WERI-Rb-1 (cell line): Measurements from ENCODE around the gene TIMM23.
"Not testable (repeated sequence)": the region's sequence is repeated elsewhere in the genome, so short reads cannot be mapped to it uniquely, and the experiment has no call there.

ENCODE experiments used
- DNase-seq: peaks from one replicate; pipeline ENCODE4 v3.0.0-alpha.2; 2020
- H3K27ac ChIP-seq: fragments of 250-450 bp; sonication (Bioruptor Pico); 2 replicates; pipeline ENCODE4 v1.5.1; 2020; ENCODE audit warnings: mild to moderate bottlenecking, moderate library complexity
- H3K27me3 ChIP-seq: fragments of 250-450 bp; sonication (Bioruptor Pico); 2 replicates; pipeline ENCODE4 v1.5.1; 2021; ENCODE audit warnings: mild to moderate bottlenecking, low read depth, moderate library complexity; ENCODE audit not compliant: insufficient read depth, severe bottlenecking
- H3K36me3 ChIP-seq: fragments of 250-450 bp; sonication (Bioruptor Pico); 2 replicates; pipeline ENCODE4 v1.5.1; 2020; ENCODE audit warnings: mild to moderate bottlenecking, moderate library complexity
- H3K4me3 ChIP-seq: 2 replicates; pipeline ENCODE4 v1.5.1; 2011; ENCODE audit warnings: low read depth, mild to moderate bottlenecking, control low read depth, low read length
- H3K9me3 ChIP-seq: fragments of 250-450 bp; sonication (Bioruptor Pico); 2 replicates; pipeline ENCODE4 v1.5.1; 2021; ENCODE audit warnings: mild to moderate bottlenecking, moderate library complexity; ENCODE audit not compliant: severe bottlenecking
- TF ChIP-seq, protein P1 (sequence below): IDR thresholded peaks from 2 replicates; pipeline ENCODE4 v1.5.1; 2011; ENCODE audit warnings: low read depth, mild to moderate bottlenecking, control low read depth, inconsistent platforms, low read length

The TIMM23 gene

DNA sequence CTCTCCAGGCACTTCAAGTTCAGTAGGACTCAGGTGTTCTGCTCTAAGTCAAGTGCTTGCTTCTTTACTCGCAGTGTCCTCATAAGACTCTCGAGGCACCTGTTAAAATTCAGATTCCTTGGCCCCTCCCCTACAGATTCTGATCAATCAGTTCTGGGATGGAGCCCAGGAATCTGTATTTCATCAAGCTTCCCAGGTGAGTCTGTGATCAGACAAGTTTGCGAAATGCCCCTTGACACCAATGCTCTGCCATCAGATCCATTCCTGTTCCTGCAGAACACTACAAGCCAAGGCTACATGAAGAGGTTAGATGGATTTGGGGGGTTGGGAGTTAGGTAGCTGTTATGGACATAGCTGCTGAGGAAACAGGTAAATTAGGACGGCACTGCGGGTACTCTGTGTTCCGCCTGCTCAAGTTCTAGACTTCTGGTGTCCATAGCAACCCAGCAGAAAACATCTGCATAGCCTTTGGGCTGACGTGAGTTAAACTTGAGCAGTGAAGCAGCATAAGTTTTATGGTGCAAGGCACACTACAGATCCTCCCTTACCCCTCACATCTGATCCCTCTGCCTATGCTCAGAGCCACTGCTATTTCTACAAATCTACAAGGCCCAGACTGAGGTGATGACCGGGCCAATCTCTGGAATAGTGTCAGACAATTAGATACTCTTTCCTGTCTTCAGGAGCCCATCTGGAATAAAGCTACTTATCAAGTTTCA, 65.0 kb downstream of the TIMM23 start:
- TF ChIP-seq, protein P1, sequence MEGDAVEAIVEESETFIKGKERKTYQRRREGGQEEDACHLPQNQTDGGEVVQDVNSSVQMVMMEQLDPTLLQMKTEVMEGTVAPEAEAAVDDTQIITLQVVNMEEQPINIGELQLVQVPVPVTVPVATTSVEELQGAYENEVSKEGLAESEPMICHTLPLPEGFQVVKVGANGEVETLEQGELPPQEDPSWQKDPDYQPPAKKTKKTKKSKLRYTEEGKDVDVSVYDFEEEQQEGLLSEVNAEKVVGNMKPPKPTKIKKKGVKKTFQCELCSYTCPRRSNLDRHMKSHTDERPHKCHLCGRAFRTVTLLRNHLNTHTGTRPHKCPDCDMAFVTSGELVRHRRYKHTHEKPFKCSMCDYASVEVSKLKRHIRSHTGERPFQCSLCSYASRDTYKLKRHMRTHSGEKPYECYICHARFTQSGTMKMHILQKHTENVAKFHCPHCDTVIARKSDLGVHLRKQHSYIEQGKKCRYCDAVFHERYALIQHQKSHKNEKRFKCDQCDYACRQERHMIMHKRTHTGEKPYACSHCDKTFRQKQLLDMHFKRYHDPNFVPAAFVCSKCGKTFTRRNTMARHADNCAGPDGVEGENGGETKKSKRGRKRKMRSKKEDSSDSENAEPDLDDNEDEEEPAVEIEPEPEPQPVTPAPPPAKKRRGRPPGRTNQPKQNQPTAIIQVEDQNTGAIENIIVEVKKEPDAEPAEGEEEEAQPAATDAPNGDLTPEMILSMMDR: no peak
- no peaks in the 10 kb centered on the region for H3K9me3 ChIP-seq
- H3K27ac ChIP-seq: no peak overlapping the region
- no peak for DNase-seq
- no peaks in the 10 kb centered on the region for H3K27me3 ChIP-seq
- H3K4me3 ChIP-seq: no peak overlapping the region
- H3K36me3 ChIP-seq: no peaks in the 10 kb centered on the region

DNA sequence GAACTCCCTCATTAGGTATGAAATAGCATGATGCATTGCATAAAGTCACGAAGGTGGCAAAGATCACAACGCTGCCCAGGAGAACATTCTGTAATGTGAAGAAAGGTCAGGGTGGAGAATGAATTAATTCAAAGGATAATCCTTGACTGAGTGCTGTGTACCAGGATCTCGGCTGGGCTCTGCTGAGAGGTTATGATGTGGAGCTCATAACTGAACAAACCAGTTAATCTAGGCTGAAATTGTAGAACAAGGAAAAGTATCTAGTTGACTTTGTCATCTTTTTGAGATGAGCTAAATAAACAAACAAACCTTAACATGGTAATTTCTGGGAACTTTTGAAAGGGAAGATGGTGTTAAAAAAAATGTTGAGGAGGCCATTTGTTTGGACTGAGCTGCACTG, 67.7 kb downstream of the TIMM23 start:
- Histone ChIP-seq H3K27me3 (no peaks in the 10 kb centered on the region), H3K4me3 (no peak overlapping the region), H3K27ac (no peak overlapping the region), H3K9me3 (no peaks in the 10 kb centered on the region), H3K36me3 (no peaks in the 10 kb centered on the region)
- no peak for DNase-seq
- TF ChIP-seq, protein P1: no peak

DNA sequence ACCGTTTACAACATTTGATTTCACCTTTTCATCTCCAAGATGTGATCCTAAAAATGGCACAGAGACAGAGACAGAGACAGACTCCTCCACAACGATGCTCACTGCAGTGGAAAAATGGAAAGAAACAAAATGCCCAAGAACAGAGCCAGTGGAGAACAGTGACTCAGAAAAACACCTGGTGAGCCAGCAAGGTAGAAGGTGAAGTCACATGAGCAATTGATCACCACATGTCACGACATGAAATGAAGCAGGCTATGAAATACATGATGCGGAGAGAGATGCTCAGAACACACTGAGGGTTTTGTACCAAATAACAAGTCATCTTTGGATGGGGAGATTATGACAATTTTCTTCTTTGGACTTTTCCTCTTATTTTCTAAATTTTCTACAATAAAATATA, 70.2 kb downstream of the TIMM23 start:
- TF ChIP-seq, protein P1: no peak
- no peaks in the 10 kb centered on the region for H3K27me3 ChIP-seq
- H3K4me3 ChIP-seq: no peak overlapping the region
- H3K9me3 ChIP-seq: no peaks in the 10 kb centered on the region
- no peak for DNase-seq
- H3K27ac ChIP-seq: no peak overlapping the region
- no peaks in the 10 kb centered on the region for H3K36me3 ChIP-seq

DNA sequence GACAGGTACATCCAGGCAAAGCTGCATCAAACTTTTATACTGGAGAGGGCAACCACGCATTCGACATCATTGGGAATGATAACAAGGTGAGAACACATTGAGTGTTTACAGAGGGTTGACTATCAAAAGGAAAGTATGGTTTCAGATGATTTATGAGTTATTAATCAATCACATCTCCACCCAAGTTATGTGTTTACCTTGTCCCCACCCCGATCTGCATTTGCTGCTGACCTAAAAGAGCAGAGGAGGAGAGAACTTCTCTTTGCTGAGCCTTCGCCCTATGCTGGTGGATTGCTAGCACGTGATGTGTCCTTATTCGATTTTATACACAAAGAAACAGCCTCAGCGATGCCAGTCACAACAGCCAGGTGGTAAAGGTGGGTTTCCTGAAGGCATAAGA, 74.0 kb downstream of the TIMM23 start, which contains the start of gene MSMB:
TSS of gene MSMB (minus strand) at position 9 of the 400 bp plus-strand sequence. CDS start 32 bp downstream, outside the sequence.
- no peaks in the 10 kb centered on the region for H3K36me3 ChIP-seq
- H3K27me3 ChIP-seq: no peaks in the 10 kb centered on the region
- H3K27ac ChIP-seq: no peak within 1 kb of the TSS
- no peaks in the 10 kb centered on the region for H3K9me3 ChIP-seq
- DNase-seq: no peak
- no peak within 1 kb of the TSS for H3K4me3 ChIP-seq
- TF ChIP-seq, protein P1: no peak

DNA sequence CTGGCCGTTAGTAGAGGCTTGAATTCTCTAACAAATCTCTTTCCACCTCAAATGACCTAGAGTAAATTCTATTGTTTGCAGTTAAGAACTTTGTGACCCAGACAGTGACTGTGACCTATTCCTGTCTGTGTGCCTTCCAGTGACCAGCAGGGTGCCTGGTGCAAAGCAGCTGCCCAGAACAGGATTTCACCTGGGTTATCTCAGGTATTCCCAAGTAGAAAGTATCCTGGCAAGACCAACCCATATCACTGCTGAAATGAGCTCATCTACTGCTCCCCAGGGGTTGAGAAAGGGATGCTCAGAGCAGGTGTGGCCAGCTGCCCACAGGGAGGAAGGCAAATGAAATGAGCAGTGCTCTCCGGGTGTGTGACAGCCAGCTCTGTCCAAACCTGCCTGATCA, 75.9 kb downstream of the TIMM23 start:
- Histone ChIP-seq H3K9me3 (no peaks in the 10 kb centered on the region), H3K36me3 (no peaks in the 10 kb centered on the region), H3K27me3 (no peaks in the 10 kb centered on the region), H3K4me3 (no peak overlapping the region), H3K27ac (no peak overlapping the region)
- TF ChIP-seq, protein P1: no peak
- DNase-seq: no peak

DNA sequence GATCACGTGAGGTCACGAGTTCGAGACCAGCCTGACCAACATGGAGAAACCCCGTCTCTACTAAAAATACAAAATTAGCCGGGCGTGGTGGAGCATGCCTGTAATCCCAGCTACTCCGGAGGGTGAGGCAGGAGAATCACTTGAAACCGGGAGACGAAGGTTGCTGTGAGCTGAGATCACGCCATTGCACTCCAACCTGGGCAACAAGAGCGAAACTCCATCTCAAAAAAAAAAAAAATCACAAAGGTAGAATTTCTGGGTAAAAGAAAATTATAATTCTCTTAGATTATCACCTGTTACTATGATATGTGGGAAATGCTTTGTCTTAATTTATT, 77.2 kb downstream of the TIMM23 start:
- not testable (repeated sequence) for H3K36me3 ChIP-seq, H3K27ac ChIP-seq, H3K9me3 ChIP-seq, DNase-seq, H3K4me3 ChIP-seq, H3K27me3 ChIP-seq
